BJ (cell line): ENCODE data around the gene UGT1A6. TPM values are rescaled to one million over a fixed set of nuclear protein-coding genes. Genes with fewer than 3 reads are reported as not detected.

Source experiments
- CTCF ChIA-PET: fragments of 350-600 bp; formaldehyde crosslinking; extraction: SDS; loops from one replicate; lab custom pipeline; 2021; ENCODE audit warnings: antibody characterized with exemption, inconsistent platforms; lab: Yijun Ruan, JAX
- POLR2A ChIA-PET: fragments of 300-600 bp; sonication (Branson Sonifier 250); formaldehyde crosslinking; extraction: SDS; loops from one replicate; lab custom pipeline; 2021; ENCODE audit warnings: antibody characterized with exemption; lab: Charles Lee
- DNase-seq: peaks from one replicate; pipeline ENCODE4 v3.0.0-alpha.2; 2011; ENCODE audit warnings: low read depth
- H3K27me3 ChIP-seq: 2 replicates; pipeline ENCODE4 v1.6.0; 2011; ENCODE audit warnings: low read length; ENCODE audit not compliant: control insufficient read depth, insufficient read depth
- H3K36me3 ChIP-seq: 2 replicates; pipeline ENCODE4 v1.5.1; 2011; ENCODE audit warnings: low read length; ENCODE audit not compliant: control insufficient read depth, insufficient read depth
- H3K4me3 ChIP-seq: 2 replicates; pipeline ENCODE4 v1.5.1; 2011; ENCODE audit warnings: low read depth, mild to moderate bottlenecking, control low read depth, low read length
- CTCF ChIP-seq: IDR thresholded peaks from 2 replicates; pipeline ENCODE4 v1.5.1; 2011; ENCODE audit warnings: low read depth, mild to moderate bottlenecking, control low read depth, inconsistent platforms, low read length, moderate library complexity; ENCODE audit not compliant: insufficient read depth
- polyA plus RNA-seq: library from polyadenylated mRNA; depleted of rRNA; stranded (reverse); fragments of >200 nt; gene quantifications from 2 replicates; pipeline ENCODE4 v1.2.3, GENCODE V29; 2011

UGT1A6 gene
- polyA plus RNA-seq, 1 experiment, result not detected

DNA sequence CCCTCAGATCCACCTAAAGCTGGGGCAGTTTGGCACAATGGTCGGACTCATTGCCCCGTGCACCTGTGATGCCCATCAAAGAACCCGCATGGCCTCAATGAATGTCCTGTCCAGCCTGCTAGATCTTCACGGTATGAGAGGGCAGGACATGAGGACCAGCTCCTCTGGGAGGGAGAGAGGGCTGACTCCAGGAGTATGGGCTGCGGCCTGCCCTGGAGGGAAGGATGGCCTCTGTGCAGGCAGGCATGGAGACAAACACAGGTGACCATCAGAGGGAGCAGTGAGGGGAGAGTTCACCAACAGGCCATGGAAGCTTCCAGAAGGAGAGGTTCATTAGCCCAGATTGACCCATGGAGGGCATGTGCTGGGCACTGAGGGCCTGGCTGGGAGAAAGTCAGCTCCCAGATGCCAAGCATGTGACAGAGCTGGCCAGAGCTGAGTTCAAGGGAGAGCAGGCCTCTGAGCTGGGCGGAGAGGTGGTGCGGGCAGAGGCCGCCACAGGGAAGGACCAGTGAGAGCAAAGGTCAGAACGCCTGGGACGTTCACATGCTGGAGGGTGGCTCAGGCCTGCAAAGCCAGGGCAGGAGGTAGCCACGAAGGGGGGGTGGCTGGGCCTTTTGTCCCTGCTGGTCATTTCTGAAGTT, 125.4 kb downstream of the UGT1A6 start:
- Histone ChIP-seq H3K36me3 (no peaks in the 10 kb centered on the region), H3K27me3 (0 out of 2 replicates have a peak, but pooled peaks cover 1% of the 10 kb centered on the region), H3K4me3 (no peak overlapping the region)
- ChIA-PET CTCF (no interaction called here), POLR2A (no interaction called here)
- no peak for DNase-seq
- no peak for TF ChIP-seq CTCF

DNA sequence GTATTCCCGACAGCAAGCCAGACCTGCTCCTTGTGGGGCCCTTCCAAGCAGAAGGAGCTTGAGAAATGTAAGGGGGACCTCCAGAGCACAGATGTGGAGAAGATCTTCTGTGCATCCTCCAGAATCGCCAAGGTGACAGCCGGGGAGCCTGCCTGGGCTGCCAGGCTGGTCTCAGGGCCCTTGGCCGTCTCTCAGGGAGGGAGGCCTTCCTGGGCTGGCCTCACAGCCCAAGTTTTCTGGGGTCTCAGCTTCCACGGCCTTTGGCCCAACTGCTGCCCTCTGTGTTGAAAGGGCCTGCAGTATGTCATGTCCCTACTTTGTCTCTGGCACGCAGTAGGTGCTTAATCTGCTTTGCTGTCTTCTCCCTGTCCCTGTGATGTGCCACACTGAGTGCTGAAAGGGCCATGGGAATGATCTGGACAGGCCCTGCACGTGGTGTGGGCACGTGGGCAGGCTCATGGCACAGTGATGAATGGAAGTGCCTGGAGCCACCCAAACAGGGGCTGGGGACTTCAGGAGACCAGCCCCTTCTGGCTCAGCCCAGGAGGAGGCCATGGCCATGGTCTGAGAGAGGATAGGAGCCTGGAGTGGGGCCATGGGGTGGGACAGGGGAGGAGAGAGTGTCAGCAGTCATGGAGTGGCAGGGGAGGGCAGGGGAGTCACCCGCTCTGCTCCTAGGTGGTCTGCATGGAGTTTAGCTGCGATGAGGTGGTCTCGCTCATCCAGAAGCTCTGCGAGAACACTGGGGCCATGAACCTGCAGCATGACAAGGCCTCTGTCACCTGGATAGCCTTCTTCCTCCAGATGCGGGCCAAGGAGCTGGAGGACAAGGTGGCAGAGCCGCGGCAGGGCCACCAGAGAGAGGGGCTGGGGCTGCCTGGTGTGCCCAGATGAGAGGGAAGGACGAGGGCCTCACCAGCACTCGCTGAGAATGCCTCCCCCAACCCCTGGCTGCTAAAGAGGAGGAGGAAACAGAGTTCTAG, 126.2 kb downstream of the UGT1A6 start:
- no peak for TF ChIP-seq CTCF
- H3K36me3 ChIP-seq, result no peaks in the 10 kb centered on the region
- ChIA-PET POLR2A (no interaction called here), CTCF (interaction anchor here (1.0 kb wide), 1 partner anchor 52 kb away, joined by 3 read pairs; no protein-coding TSS in a partner anchor)
- H3K27me3 ChIP-seq, result no peaks in the 10 kb centered on the region
- H3K4me3 ChIP-seq, result no peak overlapping the region
- DNase-seq, result no peak

GRCh38 chr2:233819884-233820773, 127.4 kb downstream of the UGT1A6 start:
- ChIA-PET CTCF (interaction anchor here (1.0 kb wide), 1 partner anchor 53 kb away, joined by 3 read pairs; no protein-coding TSS in a partner anchor), POLR2A (no interaction called here)
- TF ChIP-seq CTCF, result no peak
- H3K4me3 ChIP-seq, result no peak overlapping the region
- H3K27me3 ChIP-seq, result no peaks in the 10 kb centered on the region
- no peaks in the 10 kb centered on the region for H3K36me3 ChIP-seq
- DNase-seq, result no peak

- DNase-seq, result no peak
- Histone ChIP-seq H3K27me3 (no peaks in the 10 kb centered on the region), H3K4me3 (no peak overlapping the region), H3K36me3 (no peaks in the 10 kb centered on the region)
- ChIA-PET POLR2A (no interaction called here), CTCF (no interaction called here)
- TF ChIP-seq CTCF, result no peak
Measured at GRCh38 chr2:233820774-233821105, 128.1 kb downstream of the UGT1A6 start.

DNA sequence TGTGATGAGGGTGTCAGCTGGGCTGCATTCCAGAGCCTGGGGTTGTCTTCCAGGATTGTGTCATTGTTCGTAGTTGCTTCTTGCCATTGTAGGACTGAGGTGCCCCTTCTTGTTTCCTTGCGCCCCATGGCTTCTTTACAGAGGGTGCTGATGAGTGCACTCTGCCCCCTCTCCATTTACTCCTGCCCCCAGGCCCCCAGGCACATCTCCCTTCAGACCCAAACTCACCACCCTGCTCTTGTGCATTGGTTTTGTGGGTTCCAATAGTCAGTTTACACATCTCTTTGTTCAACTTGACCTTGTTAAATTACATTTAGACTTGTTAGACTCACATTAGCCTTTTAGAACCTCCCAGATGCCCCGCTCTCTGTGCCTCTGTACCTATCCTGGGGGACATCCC, 128.5 kb downstream of the UGT1A6 start:
- Histone ChIP-seq H3K36me3 (no peaks in the 10 kb centered on the region), H3K4me3 (no peak overlapping the region), H3K27me3 (no peaks in the 10 kb centered on the region)
- DNase-seq, result no peak
- POLR2A ChIA-PET, result no interaction called here
- no peak for TF ChIP-seq CTCF
- CTCF ChIA-PET, result no interaction called here
